ENCODE results near the gene SMAD4. TPM values are rescaled to one million over a fixed set of nuclear protein-coding genes. Genes with fewer than 3 reads are reported as not detected.

SMAD4 gene
- total RNA-seq, 1 experiment from 2014 or later = 105 TPM

DNA sequence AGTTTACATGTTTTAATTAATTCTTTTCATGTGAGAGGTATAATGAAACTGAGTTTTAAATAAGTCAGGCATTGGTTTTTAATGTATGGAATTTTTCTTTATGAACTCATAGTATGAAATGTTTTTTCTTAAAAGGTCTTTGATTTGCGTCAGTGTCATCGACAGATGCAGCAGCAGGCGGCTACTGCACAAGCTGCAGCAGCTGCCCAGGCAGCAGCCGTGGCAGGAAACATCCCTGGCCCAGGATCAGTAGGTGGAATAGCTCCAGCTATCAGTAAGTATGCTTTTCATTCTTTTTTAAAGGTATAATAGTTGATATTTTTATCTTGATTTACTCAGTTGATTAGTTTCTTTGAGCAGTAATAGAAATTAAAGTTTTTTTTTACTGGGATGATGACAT lies 46.5 kb downstream of the SMAD4 start:
- ChIA-PET CTCF (no interaction called here), POLR2A (no interaction called here)
- DNase-seq (ENCODE audit: low spot score) (no peak), ATAC-seq (no peak)
- Mint-ChIP-seq H3K4me1 (no peaks in the 10 kb centered on the region), H3K27me3 (ENCODE audit: low read depth) (no peaks in the 10 kb centered on the region), H3K4me3 (no peak overlapping the region), H3K36me3 (peaks cover 65% of the 10 kb centered on the region), H3K9me3 (no peaks in the 10 kb centered on the region), H3K27ac (no peak overlapping the region)
- TF ChIP-seq HMGA2 (CRISPR knock-in tag; IDR thresholded peaks at IDR 0.05) = no peak
- no peak for TF ChIP-seq ZNF263 (CRISPR knock-in tag; IDR thresholded peaks at IDR 0.05; ENCODE audit: low read depth)
- TF ChIP-seq CREB1 (CRISPR knock-in tag; IDR thresholded peaks at IDR 0.05) = no peak
- no peak for TF ChIP-seq FOXK1 (CRISPR knock-in tag; IDR thresholded peaks at IDR 0.05)
- TF ChIP-seq EMX1 (CRISPR knock-in tag; IDR thresholded peaks at IDR 0.05) = no peak
- TF ChIP-seq, protein P1, sequence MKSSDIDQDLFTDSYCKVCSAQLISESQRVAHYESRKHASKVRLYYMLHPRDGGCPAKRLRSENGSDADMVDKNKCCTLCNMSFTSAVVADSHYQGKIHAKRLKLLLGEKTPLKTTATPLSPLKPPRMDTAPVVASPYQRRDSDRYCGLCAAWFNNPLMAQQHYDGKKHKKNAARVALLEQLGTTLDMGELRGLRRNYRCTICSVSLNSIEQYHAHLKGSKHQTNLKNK (CRISPR knock-in tag; IDR thresholded peaks at IDR 0.05) = no peak
- TF ChIP-seq TP53 (CRISPR knock-in tag; IDR thresholded peaks at IDR 0.05) = no peak
- no peak for TF ChIP-seq ATF1 (CRISPR knock-in tag; IDR thresholded peaks at IDR 0.05)
- TF ChIP-seq NFE2L1 (CRISPR knock-in tag; IDR thresholded peaks at IDR 0.05) = no peak
- no peak for TF ChIP-seq RELA (CRISPR knock-in tag; IDR thresholded peaks at IDR 0.05; ENCODE audit: borderline replicate concordance)

- POLR2A ChIA-PET = no interaction called here
- TF ChIP-seq ETV6 (CRISPR knock-in tag; IDR thresholded peaks at IDR 0.05) = no peak
- no peak for TF ChIP-seq NFATC4 (CRISPR knock-in tag; IDR thresholded peaks at IDR 0.05)
- no peak for TF ChIP-seq GABPB1 (CRISPR knock-in tag; IDR thresholded peaks at IDR 0.05)
- no peak for TF ChIP-seq MXD4 (CRISPR knock-in tag; IDR thresholded peaks at IDR 0.05; ENCODE audit: borderline replicate concordance)
- no peak for TF ChIP-seq SOX15 (CRISPR knock-in tag; IDR thresholded peaks at IDR 0.05)
- TF ChIP-seq ZBTB43 (CRISPR knock-in tag; IDR thresholded peaks at IDR 0.05) = no peak
- no peak for TF ChIP-seq AFF4 (CRISPR knock-in tag; IDR thresholded peaks at IDR 0.05; ENCODE audit: borderline replicate concordance)
- no peak for TF ChIP-seq AR (CRISPR knock-in tag; IDR thresholded peaks at IDR 0.05)
- CTCF ChIA-PET = no interaction called here
- no peaks in the 10 kb centered on the region for H3K4me1 Mint-ChIP-seq
- peaks cover 61% of the 10 kb centered on the region for H3K36me3 Mint-ChIP-seq
- DNase-seq (ENCODE audit: low spot score) = no peak
- H3K27ac Mint-ChIP-seq = no peak overlapping the region
- H3K9me3 Mint-ChIP-seq = no peaks in the 10 kb centered on the region
- H3K4me3 Mint-ChIP-seq = no peak overlapping the region
- no peak for ATAC-seq
- no peaks in the 10 kb centered on the region for H3K27me3 Mint-ChIP-seq (ENCODE audit: low read depth)
Measured at GRCh38 chr18:51077217-51077616, 47.2 kb downstream of the SMAD4 start.

All from WTC11 (cell line).